WTC11 (cell line): ENCODE data around the gene CLPSL1. TPM values are rescaled to one million over a fixed set of nuclear protein-coding genes. Genes with fewer than 3 reads are reported as not detected.

Experiments
- ATAC-seq: fragments of 200-7000 bp; cut with Tn5 transposase; 2 replicates; pipeline ENCODE4 v1.10.0; 2021; ENCODE audit warnings: mild to moderate bottlenecking, moderate library complexity
- CTCF ChIA-PET: fragments of 300-600 bp; sonication (Branson Sonifier 250); formaldehyde crosslinking; loops from one replicate; lab custom pipeline; 2021; ENCODE audit warnings: antibody characterized with exemption; lab: Charles Lee
- POLR2A ChIA-PET: fragments of 350-600 bp; sonication (Branson Sonifier 250); formaldehyde crosslinking; loops from one replicate; lab custom pipeline; 2021; ENCODE audit warnings: antibody characterized with exemption; lab: Charles Lee
- DNase-seq: peaks from one replicate; pipeline ENCODE4 v3.0.0; 2021; ENCODE audit warnings: low spot score
- H3K27ac Mint-ChIP-seq: 2 replicates; pipeline ENCODE4 v1.8.0; 2021; ENCODE audit warnings: mixed read lengths
- H3K27me3 Mint-ChIP-seq: 2 replicates; pipeline ENCODE4 v1.8.0; 2021; ENCODE audit warnings: low read depth, mild to moderate bottlenecking, moderate library complexity, mixed read lengths
- H3K36me3 Mint-ChIP-seq: 2 replicates; pipeline ENCODE4 v1.8.0; 2021; ENCODE audit warnings: mixed read lengths
- H3K4me1 Mint-ChIP-seq: 2 replicates; pipeline ENCODE4 v1.8.0; 2022; ENCODE audit warnings: mixed read lengths
- H3K4me3 Mint-ChIP-seq: 2 replicates; pipeline ENCODE4 v1.8.0; 2021; ENCODE audit warnings: mild to moderate bottlenecking, moderate library complexity, mixed read lengths
- H3K9me3 Mint-ChIP-seq: 2 replicates; pipeline ENCODE4 v1.8.0; 2021; ENCODE audit warnings: mixed read lengths
- ARID4B ChIP-seq: sonication (generic); formaldehyde crosslinking; IDR thresholded peaks from 2 replicates; pipeline ENCODE4 v1.8.0; 2023; ENCODE audit warnings: missing genetic modification reagents, mild to moderate bottlenecking, borderline replicate concordance
- ATF6 ChIP-seq: sonication (generic); formaldehyde crosslinking; IDR thresholded peaks from 2 replicates; pipeline ENCODE4 v1.8.1; 2023; ENCODE audit warnings: mild to moderate bottlenecking, missing genetic modification reagents
- CBFB ChIP-seq: sonication (generic); formaldehyde crosslinking; IDR thresholded peaks from 2 replicates; pipeline ENCODE4 v1.8.1; 2022; ENCODE audit warnings: mild to moderate bottlenecking, low read depth, missing genetic modification reagents
- E2F1 ChIP-seq: sonication (generic); formaldehyde crosslinking; IDR thresholded peaks from 2 replicates; pipeline ENCODE4 v1.8.0; 2022; ENCODE audit warnings: mild to moderate bottlenecking, missing genetic modification reagents
- ELF4 ChIP-seq: sonication (generic); formaldehyde crosslinking; IDR thresholded peaks from 2 replicates; pipeline ENCODE4 v1.8.1; 2022; ENCODE audit warnings: low read depth, mild to moderate bottlenecking, moderate library complexity, missing genetic modification reagents
- FOXK1 ChIP-seq: sonication (generic); formaldehyde crosslinking; IDR thresholded peaks from 2 replicates; pipeline ENCODE4 v1.8.0; 2022; ENCODE audit warnings: mild to moderate bottlenecking, moderate library complexity, missing genetic modification reagents
- IRF2 ChIP-seq: sonication (generic); formaldehyde crosslinking; IDR thresholded peaks from 2 replicates; pipeline ENCODE4 v1.8.0; 2022; ENCODE audit warnings: low read depth, missing genetic modification reagents, borderline replicate concordance
- MXD4 ChIP-seq: fragments of 250-450 bp; sonication (Bioruptor Pico); IDR thresholded peaks from 2 replicates; pipeline ENCODE4 v1.8.0; 2021; ENCODE audit warnings: mild to moderate bottlenecking, moderate library complexity, borderline replicate concordance
- MYBL2 ChIP-seq: sonication (generic); formaldehyde crosslinking; IDR thresholded peaks from 2 replicates; pipeline ENCODE4 v1.8.1; 2023; ENCODE audit warnings: mild to moderate bottlenecking, moderate library complexity, missing genetic modification reagents
- NFATC4 ChIP-seq: fragments of 250-450 bp; sonication (Bioruptor Pico); IDR thresholded peaks from 2 replicates; pipeline ENCODE4 v1.9.0; 2021; ENCODE audit warnings: mild to moderate bottlenecking
- OVOL2 ChIP-seq: fragments of 250-450 bp; sonication (Bioruptor Pico); IDR thresholded peaks from 2 replicates; pipeline ENCODE4 v1.9.0; 2021; ENCODE audit warnings: mild to moderate bottlenecking, borderline replicate concordance
- RELA ChIP-seq: sonication (generic); formaldehyde crosslinking; IDR thresholded peaks from 2 replicates; pipeline ENCODE4 v1.8.1; 2022; ENCODE audit warnings: missing genetic modification reagents, mild to moderate bottlenecking, borderline replicate concordance
- SMAD3 ChIP-seq: sonication (generic); formaldehyde crosslinking; IDR thresholded peaks from 2 replicates; pipeline ENCODE4 v1.8.0; 2022; ENCODE audit warnings: missing genetic modification reagents, mild to moderate bottlenecking, borderline replicate concordance
- ZMAT4 ChIP-seq: fragments of 250-450 bp; sonication (Bioruptor Pico); IDR thresholded peaks from 2 replicates; pipeline ENCODE4 v1.9.0; 2021; ENCODE audit warnings: mild to moderate bottlenecking
- ZNF138 ChIP-seq: sonication (generic); formaldehyde crosslinking; conservative IDR thresholded peaks from 2 replicates; pipeline ENCODE4 v1.8.1; 2022; ENCODE audit warnings: mild to moderate bottlenecking, moderate library complexity, missing genetic modification reagents
- ZNF423 ChIP-seq: fragments of 250-450 bp; sonication (Bioruptor Pico); IDR thresholded peaks from 2 replicates; pipeline ENCODE4 v2.1.2; 2022; ENCODE audit warnings: mild to moderate bottlenecking, moderate library complexity
- ZSCAN18 ChIP-seq: fragments of 250-450 bp; sonication (Bioruptor Pico); IDR thresholded peaks from 2 replicates; pipeline ENCODE4 v2.1.2; 2022; ENCODE audit warnings: mild to moderate bottlenecking, moderate library complexity
- total RNA-seq: library from RNA; stranded (reverse); gene quantifications from 3 replicates; pipeline ENCODE4 v1.2.3, GENCODE V29; 2021
- TF ChIP-seq, protein P1 (sequence below): sonication (generic); formaldehyde crosslinking; IDR thresholded peaks from 2 replicates; pipeline ENCODE4 v1.8.1; 2023; ENCODE audit warnings: mild to moderate bottlenecking, missing genetic modification reagents, moderate library complexity
- TF ChIP-seq, protein P2 (sequence below): sonication (generic); formaldehyde crosslinking; IDR thresholded peaks from 2 replicates; pipeline ENCODE4 v1.8.1; 2022; ENCODE audit warnings: missing genetic modification reagents, borderline replicate concordance
- TF ChIP-seq, protein P3 (sequence below): sonication (generic); formaldehyde crosslinking; IDR thresholded peaks from 2 replicates; pipeline ENCODE4 v1.8.1; 2023; ENCODE audit warnings: mild to moderate bottlenecking, missing genetic modification reagents, moderate library complexity

Gene CLPSL1
- total RNA-seq, 1 experiment from 2014 or later, result 0.42 TPM

DNA sequence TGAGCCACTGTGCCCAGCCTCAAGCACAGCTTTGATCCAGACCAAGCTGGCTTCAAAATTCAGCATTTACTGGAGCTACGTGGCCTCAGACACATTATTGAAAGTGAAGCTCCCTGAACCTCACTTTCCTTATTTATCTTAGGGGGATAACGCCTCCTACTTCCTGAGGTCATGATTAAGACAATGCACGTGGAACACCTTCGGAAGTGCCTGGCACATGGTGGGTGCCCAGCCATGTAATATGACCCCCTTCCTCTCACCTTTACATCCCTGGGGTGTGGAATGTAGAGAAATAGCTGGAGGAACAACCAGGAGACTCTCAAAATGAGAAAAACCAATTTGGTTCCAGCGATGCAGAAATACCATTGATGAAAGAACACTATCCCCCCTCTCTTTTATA lies 17.9 kb downstream of the CLPSL1 start:
- H3K27me3 Mint-ChIP-seq, result peaks cover 4% of the 10 kb centered on the region
- no peaks in the 10 kb centered on the region for H3K9me3 Mint-ChIP-seq
- no peaks in the 10 kb centered on the region for H3K36me3 Mint-ChIP-seq
- TF ChIP-seq ATF6 (no peak), ELF4 (no peak), ARID4B (CRISPR knock-in tag) (no peak), ZSCAN18 (no peak), ZNF423 (CRISPR knock-in tag) (no peak), NFATC4 (CRISPR knock-in tag) (no peak), ZMAT4 (no peak), E2F1 (CRISPR knock-in tag) (no peak), CBFB (CRISPR knock-in tag) (no peak), IRF2 (no peak)
- TF ChIP-seq, protein P1, sequence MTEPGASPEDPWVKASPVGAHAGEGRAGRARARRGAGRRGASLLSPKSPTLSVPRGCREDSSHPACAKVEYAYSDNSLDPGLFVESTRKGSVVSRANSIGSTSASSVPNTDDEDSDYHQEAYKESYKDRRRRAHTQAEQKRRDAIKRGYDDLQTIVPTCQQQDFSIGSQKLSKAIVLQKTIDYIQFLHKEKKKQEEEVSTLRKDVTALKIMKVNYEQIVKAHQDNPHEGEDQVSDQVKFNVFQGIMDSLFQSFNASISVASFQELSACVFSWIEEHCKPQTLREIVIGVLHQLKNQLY (CRISPR knock-in tag), result no peak
- TF ChIP-seq, protein P2, sequence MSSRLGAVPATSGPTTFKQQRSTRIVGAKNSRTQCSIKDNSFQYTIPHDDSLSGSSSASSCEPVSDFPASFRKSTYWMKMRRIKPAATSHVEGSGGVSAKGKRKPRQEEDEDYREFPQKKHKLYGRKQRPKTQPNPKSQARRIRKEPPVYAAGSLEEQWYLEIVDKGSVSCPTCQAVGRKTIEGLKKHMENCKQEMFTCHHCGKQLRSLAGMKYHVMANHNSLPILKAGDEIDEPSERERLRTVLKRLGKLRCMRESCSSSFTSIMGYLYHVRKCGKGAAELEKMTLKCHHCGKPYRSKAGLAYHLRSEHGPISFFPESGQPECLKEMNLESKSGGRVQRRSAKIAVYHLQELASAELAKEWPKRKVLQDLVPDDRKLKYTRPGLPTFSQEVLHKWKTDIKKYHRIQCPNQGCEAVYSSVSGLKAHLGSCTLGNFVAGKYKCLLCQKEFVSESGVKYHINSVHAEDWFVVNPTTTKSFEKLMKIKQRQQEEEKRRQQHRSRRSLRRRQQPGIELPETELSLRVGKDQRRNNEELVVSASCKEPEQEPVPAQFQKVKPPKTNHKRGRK, result no peak
- TF ChIP-seq, all 79 proteins: peak for 0
- ChIA-PET POLR2A (no interaction called here), CTCF (interaction anchor here (1.1 kb wide), 1 partner anchor 141 kb away, joined by 3 read pairs; no protein-coding TSS in a partner anchor)
- DNase-seq (no peak), ATAC-seq (no peak; the same call in 1 of the 2 replicates)
- no peak overlapping the region for H3K27ac Mint-ChIP-seq
- peaks cover 26% of the 10 kb centered on the region for H3K4me1 Mint-ChIP-seq
- no peak overlapping the region for H3K4me3 Mint-ChIP-seq

GRCh38 chr6:35801148-35801547 lies 20.3 kb downstream of the CLPSL1 start:
- Mint-ChIP-seq H3K27ac (no peak overlapping the region), H3K36me3 (no peaks in the 10 kb centered on the region), H3K4me1 (peaks cover 26% of the 10 kb centered on the region), H3K9me3 (no peaks in the 10 kb centered on the region), H3K4me3 (no peak overlapping the region), H3K27me3 (peaks cover 4% of the 10 kb centered on the region)
- ATAC-seq (no peak), DNase-seq (no peak)
- POLR2A ChIA-PET, result no interaction called here
- CTCF ChIA-PET, result no interaction called here
- TF ChIP-seq MXD4, result no peak
- TF ChIP-seq, protein P3, sequence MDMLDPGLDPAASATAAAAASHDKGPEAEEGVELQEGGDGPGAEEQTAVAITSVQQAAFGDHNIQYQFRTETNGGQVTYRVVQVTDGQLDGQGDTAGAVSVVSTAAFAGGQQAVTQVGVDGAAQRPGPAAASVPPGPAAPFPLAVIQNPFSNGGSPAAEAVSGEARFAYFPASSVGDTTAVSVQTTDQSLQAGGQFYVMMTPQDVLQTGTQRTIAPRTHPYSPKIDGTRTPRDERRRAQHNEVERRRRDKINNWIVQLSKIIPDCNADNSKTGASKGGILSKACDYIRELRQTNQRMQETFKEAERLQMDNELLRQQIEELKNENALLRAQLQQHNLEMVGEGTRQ (CRISPR knock-in tag), result no peak
- TF ChIP-seq SMAD3, result no peak
- TF ChIP-seq OVOL2 (CRISPR knock-in tag), result no peak
- no peak for TF ChIP-seq MYBL2 (CRISPR knock-in tag)
- no peak for TF ChIP-seq FOXK1 (CRISPR knock-in tag)
- no peak for TF ChIP-seq RELA (CRISPR knock-in tag)
- TF ChIP-seq ZNF138 (CRISPR knock-in tag), result no peak
